Suprapubic skin (tissue), 4 donors: ENCODE data around the gene PRMT5. TPM values are rescaled to one million over a fixed set of nuclear protein-coding genes. Genes with fewer than 3 reads are reported as not detected.

Source experiments
- DNase-seq, 2 donors: peaks; one replicate each; pipeline ENCODE4 v3.0.0-alpha.2; 2019; ENCODE audit warnings: low spot score in 2 of 2
- H3K27ac ChIP-seq: fragments of 200-600 bp; sonication (generic); one replicate; pipeline ENCODE4 v1.5.1; 2019
- H3K27me3 ChIP-seq: fragments of 200-600 bp; sonication (generic); one replicate; pipeline ENCODE4 v1.5.1; 2019
- H3K36me3 ChIP-seq: fragments of 200-600 bp; sonication (generic); one replicate; pipeline ENCODE4 v1.5.1; 2019
- H3K4me1 ChIP-seq: fragments of 200-600 bp; sonication (generic); one replicate; pipeline ENCODE4 v1.5.1; 2019
- H3K4me3 ChIP-seq: fragments of 200-600 bp; sonication (generic); one replicate; pipeline ENCODE4 v1.5.1; 2019; ENCODE audit warnings: mild to moderate bottlenecking
- H3K9me3 ChIP-seq: fragments of 200-600 bp; sonication (generic); one replicate; pipeline ENCODE4 v1.5.1; 2019
- CTCF ChIP-seq, 2 donors: fragments of 200-600 bp in 1 of 2; fragments of 450-650 bp in 1 of 2; sonication (generic) in 1 of 2; IDR thresholded peaks; one replicate each; pipeline ENCODE4 v1.5.1; 2016 to 2019; ENCODE audit warnings: antibody characterized with exemption in 2 of 2, mild to moderate bottlenecking in 1 of 2, moderate library complexity in 1 of 2
- EP300 ChIP-seq: sonication (generic); formaldehyde crosslinking; IDR thresholded peaks from one replicate; pipeline ENCODE4 v1.6.1; 2017; ENCODE audit warnings: antibody characterized with exemption
- POLR2A ChIP-seq, 2 donors: fragments of 450-650 bp; IDR thresholded peaks; one replicate each; pipeline ENCODE4 v1.6.1; 2017; ENCODE audit warnings: antibody characterized with exemption in 2 of 2, mild to moderate bottlenecking in 2 of 2, moderate library complexity in 2 of 2
- POLR2AphosphoS5 ChIP-seq, 3 donors: sonication (generic); formaldehyde crosslinking; IDR thresholded peaks; one replicate each; pipeline ENCODE4 v1.6.1; 2017; ENCODE audit warnings: antibody characterized with exemption in 3 of 3
- WGBS: methylation state at CpG from one replicate; pipeline ENCODE4 v1.1.5; 2018; 5-methylcytosine and 5-hydroxymethylcytosine counted together
- total RNA-seq, 4 donors: library from RNA; depleted of rRNA; stranded (reverse); fragments of >200 nt; gene quantifications; one replicate each; pipeline ENCODE4 v1.1.0, GENCODE V29; 2016

Gene PRMT5
- total RNA-seq, 4 donors from 2014 or later: 44.0 to 58.4 (median 50.3) TPM

- H3K4me3 ChIP-seq: no peak overlapping the region
- H3K4me1 ChIP-seq: peaks cover 23% of the 10 kb centered on the region
- no peaks in the 10 kb centered on the region for H3K9me3 ChIP-seq
- WGBS: 88% methylated on average over 11 of the region's 15 CpGs
- no peak for TF ChIP-seq POLR2AphosphoS5 (IDR thresholded peaks at IDR 0.05)
- no peak for TF ChIP-seq POLR2A (IDR thresholded peaks at IDR 0.05)
- TF ChIP-seq EP300: no peak
- no peak for TF ChIP-seq CTCF (IDR thresholded peaks at IDR 0.05)
- no peak for DNase-seq
- H3K27me3 ChIP-seq: no peaks in the 10 kb centered on the region
- H3K36me3 ChIP-seq: peaks cover 70% of the 10 kb centered on the region
- no peak overlapping the region for H3K27ac ChIP-seq
These were observed 54.0 kb downstream of the PRMT5 start for GRCh38 chr14:22875003-22875747.

- no peak for DNase-seq
- TF ChIP-seq CTCF (IDR thresholded peaks at IDR 0.05): no peak
- TF ChIP-seq POLR2A (IDR thresholded peaks at IDR 0.05): no peak
- no peak for TF ChIP-seq POLR2AphosphoS5 (IDR thresholded peaks at IDR 0.05)
- TF ChIP-seq EP300: no peak
- Histone ChIP-seq H3K4me3 (peak overlapping the region; percentile 86), H3K9me3 (no peaks in the 10 kb centered on the region), H3K4me1 (peaks cover 28% of the 10 kb centered on the region), H3K36me3 (peaks cover 48% of the 10 kb centered on the region), H3K27me3 (no peaks in the 10 kb centered on the region), H3K27ac (peak overlapping the region; percentile 98)
- 34% methylated on average over 10 of the region's 10 CpGs for WGBS
These were observed 56.2 kb downstream of the PRMT5 start for GRCh38 chr14:22872833-22873520.

- H3K27me3 ChIP-seq: no peaks in the 10 kb centered on the region
- H3K4me3 ChIP-seq: peak overlapping the region; percentile 86
- WGBS: under 1% methylated on average over 33 of the region's 45 CpGs
- H3K9me3 ChIP-seq: no peaks in the 10 kb centered on the region
- peak overlapping the region; percentile 98 for H3K27ac ChIP-seq
- peaks cover 28% of the 10 kb centered on the region for H3K4me1 ChIP-seq
- DNase-seq: peak; percentile 91 to 92
- TF ChIP-seq EP300 (no peak), CTCF (IDR thresholded peaks at IDR 0.05) (peak; percentile 93 to 96), POLR2AphosphoS5 (IDR thresholded peaks at IDR 0.05) (no peak), POLR2A (IDR thresholded peaks at IDR 0.05) (no peak)
- peaks cover 41% of the 10 kb centered on the region for H3K36me3 ChIP-seq
These were observed 56.9 kb downstream of the PRMT5 start for GRCh38 chr14:22872033-22872832.

GRCh38 chr14:22871224-22872032 lies 57.7 kb downstream of the PRMT5 start, which contains the start of gene LRP10:
LRP10 (plus strand) TSS chr14:22871740; CDS start chr14:22872304, 564 bp downstream.
- TF ChIP-seq EP300: no peak
- peak; percentile 55 to 78 (median 64) for TF ChIP-seq POLR2AphosphoS5 (IDR thresholded peaks at IDR 0.05)
- peak in 1 of 2 donors; percentile 75 for TF ChIP-seq POLR2A (IDR thresholded peaks at IDR 0.05)
- no peak for TF ChIP-seq CTCF (IDR thresholded peaks at IDR 0.05)
- peak within 1 kb of the TSS; percentile 86 for H3K4me3 ChIP-seq
- DNase-seq: peak; percentile 96 to 97
- WGBS: under 1% methylated on average over 34 of the region's 50 CpGs
- H3K27ac ChIP-seq: peak within 1 kb of the TSS; percentile 98
- H3K27me3 ChIP-seq: no peaks in the 10 kb centered on the region
- peaks cover 28% of the 10 kb centered on the region for H3K4me1 ChIP-seq
- peaks cover 33% of the 10 kb centered on the region for H3K36me3 ChIP-seq
- H3K9me3 ChIP-seq: no peaks in the 10 kb centered on the region
